ENCODE data around the gene PNKD. TPM values are rescaled to one million over a fixed set of nuclear protein-coding genes. Genes with fewer than 3 reads are reported as not detected.
A peak's percentile ranks its signal among the peaks of the same experiment; 100 is the strongest.

Gene PNKD
- total and polyA plus RNA-seq, 10 of the 15 experiments (the other 5 are each of a cell fraction or from before 2014, with no cell fraction given) = 27.2 to 106 (median 61.3) TPM

DNA sequence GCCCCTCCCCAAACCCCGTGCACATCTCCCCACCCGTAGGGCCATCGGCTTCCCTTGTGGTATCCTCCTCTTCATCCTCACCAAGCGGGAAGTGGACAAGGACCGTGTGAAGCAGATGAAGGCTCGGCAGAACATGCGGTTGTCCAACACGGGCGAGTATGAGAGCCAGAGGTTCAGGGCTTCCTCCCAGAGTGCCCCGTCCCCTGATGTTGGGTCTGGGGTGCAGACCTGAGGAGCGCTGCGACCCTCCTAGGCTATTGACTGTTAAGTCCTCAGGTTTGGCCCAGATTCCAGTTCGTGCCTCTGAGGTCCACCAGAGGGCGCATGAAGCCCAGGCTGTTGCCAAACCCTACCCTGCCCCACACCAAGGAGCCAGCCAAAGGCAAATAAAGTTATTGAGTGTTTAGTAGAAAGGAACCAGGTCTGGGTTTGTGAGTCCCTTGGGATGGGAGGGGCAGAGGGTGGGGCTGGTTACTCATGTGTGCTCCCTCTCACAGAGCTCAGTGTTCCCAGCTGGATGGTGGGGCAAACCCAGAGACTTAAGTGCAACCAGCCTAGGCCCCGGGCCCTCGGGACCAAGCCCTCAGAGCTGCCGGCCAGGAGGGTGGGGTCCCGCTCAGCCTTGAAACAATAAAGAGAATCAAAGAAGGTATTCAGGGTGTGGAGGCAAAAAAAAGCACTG lies 2.4 kb downstream of the PNKD start:
- Histone ChIP-seq H3K4me1 (ENCODE audit: control insufficient read depth, insufficient read depth, low read length) (peaks cover 18% of the 10 kb centered on the region), H4K20me1 (ENCODE audit: control insufficient read depth, insufficient read depth) (no peaks in the 10 kb centered on the region), H3K9me3 (replicated peaks; ENCODE audit: control insufficient read depth, insufficient read depth, low read length) (no peaks in the 10 kb centered on the region), H3K27me3 (replicated peaks in 1 of 2; ENCODE audit: control insufficient read depth in 2 of 2, insufficient read depth in 2 of 2, low read length in 1 of 2) (no peaks in the 10 kb centered on the region), H3K79me2 (ENCODE audit: control insufficient read depth, insufficient read depth, low read length) (peaks cover 19% of the 10 kb centered on the region), H3K9ac (ENCODE audit: control insufficient read depth, insufficient read depth, low read length) (no peak overlapping the region), H3K36me3 (ENCODE audit: control insufficient read depth in 2 of 2, insufficient read depth in 2 of 2, low read length in 1 of 2) (peaks cover 21 to 25% of the 10 kb centered on the region in 2 experiments), H3K27ac (ENCODE audit: control insufficient read depth, insufficient read depth) (no peak overlapping the region), H2AFZ (ENCODE audit: control insufficient read depth, low read depth, low read length) (no peak overlapping the region), H3K4me3 (no peak overlapping the region), H3K4me2 (ENCODE audit: control insufficient read depth, insufficient read depth) (peak overlapping the region; percentile 90; the same call in 1 of the 2 replicates)
- ATAC-seq (peak; percentile 56), FAIRE-seq (peak; percentile 83), DNase-seq (ENCODE audit: low read depth, low spot score) (peak; percentile 59)
- ChIA-PET POLR2A (interaction anchor here (0.9 to 6.8 kb wide), 6 partner anchors 14 to 125 kb away, joined by 3 to 84 read pairs (median 8); partner anchors contain the start of gene TMBIM1), RAD21 (ENCODE audit: unreplicated experiment) (interaction anchor here (0.6 to 7.3 kb wide), 23 partner anchors 12 to 388 kb away, joined by 3 to 141 read pairs (median 4); partner anchors contain the start of genes ARPC2, CATIP and TMBIM1), SMC1A (ENCODE audit: uncharacterized antibody, unreplicated experiment) (interaction anchor here (0.7 to 7.6 kb wide), 13 partner anchors 16 to 242 kb away, joined by 3 to 194 read pairs (median 4); partner anchors contain the start of genes CATIP and TMBIM1), CTCF (interaction anchor here (0.6 to 7.0 kb wide), 24 partner anchors 12 to 244 kb away, joined by 3 to 154 read pairs (median 6); partner anchors contain the start of genes CATIP, GPBAR1 and TMBIM1)
- intact Hi-C loops (cut with micrococcal nuclease; ENCODE audit: unreplicated experiment) (loop anchor here (1.0 to 5.0 kb wide), 5 partner anchors 14 to 295 kb away; partner anchors contain the start of genes CATIP, CNOT9 and USP37), in situ Hi-C loops (cut with MboI) (no loop called here)
- BruUV-seq (replicated peaks) = no TSS peak
- WGBS (ENCODE audit: insufficient coverage, insufficient replicate concordance, low lambda C conversion rate, missing lambda C conversion rate) = 17% methylated on average over 16 of the region's 18 CpGs
- TF ChIP-seq, protein P1, sequence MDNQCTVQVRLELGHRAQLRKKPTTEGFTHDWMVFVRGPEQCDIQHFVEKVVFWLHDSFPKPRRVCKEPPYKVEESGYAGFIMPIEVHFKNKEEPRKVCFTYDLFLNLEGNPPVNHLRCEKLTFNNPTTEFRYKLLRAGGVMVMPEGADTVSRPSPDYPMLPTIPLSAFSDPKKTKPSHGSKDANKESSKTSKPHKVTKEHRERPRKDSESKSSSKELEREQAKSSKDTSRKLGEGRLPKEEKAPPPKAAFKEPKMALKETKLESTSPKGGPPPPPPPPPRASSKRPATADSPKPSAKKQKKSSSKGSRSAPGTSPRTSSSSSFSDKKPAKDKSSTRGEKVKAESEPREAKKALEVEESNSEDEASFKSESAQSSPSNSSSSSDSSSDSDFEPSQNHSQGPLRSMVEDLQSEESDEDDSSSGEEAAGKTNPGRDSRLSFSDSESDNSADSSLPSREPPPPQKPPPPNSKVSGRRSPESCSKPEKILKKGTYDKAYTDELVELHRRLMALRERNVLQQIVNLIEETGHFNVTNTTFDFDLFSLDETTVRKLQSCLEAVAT (IDR thresholded peaks at IDR 0.05) = no peak
- no peak for TF ChIP-seq CBFB (IDR thresholded peaks at IDR 0.05; ENCODE audit: low read depth)
- TF ChIP-seq RAD21 (IDR thresholded peaks at IDR 0.05; ENCODE audit: insufficient read depth, low read depth, low read length) = peak; percentile 97
- no peak for TF ChIP-seq HCFC1 (IDR thresholded peaks at IDR 0.05; ENCODE audit: low read length)
- TF ChIP-seq, protein P2, sequence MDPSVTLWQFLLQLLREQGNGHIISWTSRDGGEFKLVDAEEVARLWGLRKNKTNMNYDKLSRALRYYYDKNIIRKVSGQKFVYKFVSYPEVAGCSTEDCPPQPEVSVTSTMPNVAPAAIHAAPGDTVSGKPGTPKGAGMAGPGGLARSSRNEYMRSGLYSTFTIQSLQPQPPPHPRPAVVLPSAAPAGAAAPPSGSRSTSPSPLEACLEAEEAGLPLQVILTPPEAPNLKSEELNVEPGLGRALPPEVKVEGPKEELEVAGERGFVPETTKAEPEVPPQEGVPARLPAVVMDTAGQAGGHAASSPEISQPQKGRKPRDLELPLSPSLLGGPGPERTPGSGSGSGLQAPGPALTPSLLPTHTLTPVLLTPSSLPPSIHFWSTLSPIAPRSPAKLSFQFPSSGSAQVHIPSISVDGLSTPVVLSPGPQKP (IDR thresholded peaks at IDR 0.05; ENCODE audit: low read depth, low read length) = peak; percentile 29; the same call in 1 of the 2 replicates
- TF ChIP-seq, protein P3, sequence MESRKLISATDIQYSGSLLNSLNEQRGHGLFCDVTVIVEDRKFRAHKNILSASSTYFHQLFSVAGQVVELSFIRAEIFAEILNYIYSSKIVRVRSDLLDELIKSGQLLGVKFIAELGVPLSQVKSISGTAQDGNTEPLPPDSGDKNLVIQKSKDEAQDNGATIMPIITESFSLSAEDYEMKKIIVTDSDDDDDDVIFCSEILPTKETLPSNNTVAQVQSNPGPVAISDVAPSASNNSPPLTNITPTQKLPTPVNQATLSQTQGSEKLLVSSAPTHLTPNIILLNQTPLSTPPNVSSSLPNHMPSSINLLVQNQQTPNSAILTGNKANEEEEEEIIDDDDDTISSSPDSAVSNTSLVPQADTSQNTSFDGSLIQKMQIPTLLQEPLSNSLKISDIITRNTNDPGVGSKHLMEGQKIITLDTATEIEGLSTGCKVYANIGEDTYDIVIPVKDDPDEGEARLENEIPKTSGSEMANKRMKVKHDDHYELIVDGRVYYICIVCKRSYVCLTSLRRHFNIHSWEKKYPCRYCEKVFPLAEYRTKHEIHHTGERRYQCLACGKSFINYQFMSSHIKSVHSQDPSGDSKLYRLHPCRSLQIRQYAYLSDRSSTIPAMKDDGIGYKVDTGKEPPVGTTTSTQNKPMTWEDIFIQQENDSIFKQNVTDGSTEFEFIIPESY (IDR thresholded peaks at IDR 0.05) = no peak
- TF ChIP-seq BHLHE40 (IDR thresholded peaks at IDR 0.05; ENCODE audit: borderline replicate concordance in 1 of 2, low read depth in 2 of 2, low read length in 1 of 2) = 0 out of 4 replicates have a peak, but pooled peaks of 1 of the 2 experiments have one; percentile 14
- no peak for TF ChIP-seq CEBPB (IDR thresholded peaks at IDR 0.05; ENCODE audit: borderline replicate concordance in 1 of 2, low read depth in 2 of 2, low read length in 2 of 2)
- TF ChIP-seq, protein P4, sequence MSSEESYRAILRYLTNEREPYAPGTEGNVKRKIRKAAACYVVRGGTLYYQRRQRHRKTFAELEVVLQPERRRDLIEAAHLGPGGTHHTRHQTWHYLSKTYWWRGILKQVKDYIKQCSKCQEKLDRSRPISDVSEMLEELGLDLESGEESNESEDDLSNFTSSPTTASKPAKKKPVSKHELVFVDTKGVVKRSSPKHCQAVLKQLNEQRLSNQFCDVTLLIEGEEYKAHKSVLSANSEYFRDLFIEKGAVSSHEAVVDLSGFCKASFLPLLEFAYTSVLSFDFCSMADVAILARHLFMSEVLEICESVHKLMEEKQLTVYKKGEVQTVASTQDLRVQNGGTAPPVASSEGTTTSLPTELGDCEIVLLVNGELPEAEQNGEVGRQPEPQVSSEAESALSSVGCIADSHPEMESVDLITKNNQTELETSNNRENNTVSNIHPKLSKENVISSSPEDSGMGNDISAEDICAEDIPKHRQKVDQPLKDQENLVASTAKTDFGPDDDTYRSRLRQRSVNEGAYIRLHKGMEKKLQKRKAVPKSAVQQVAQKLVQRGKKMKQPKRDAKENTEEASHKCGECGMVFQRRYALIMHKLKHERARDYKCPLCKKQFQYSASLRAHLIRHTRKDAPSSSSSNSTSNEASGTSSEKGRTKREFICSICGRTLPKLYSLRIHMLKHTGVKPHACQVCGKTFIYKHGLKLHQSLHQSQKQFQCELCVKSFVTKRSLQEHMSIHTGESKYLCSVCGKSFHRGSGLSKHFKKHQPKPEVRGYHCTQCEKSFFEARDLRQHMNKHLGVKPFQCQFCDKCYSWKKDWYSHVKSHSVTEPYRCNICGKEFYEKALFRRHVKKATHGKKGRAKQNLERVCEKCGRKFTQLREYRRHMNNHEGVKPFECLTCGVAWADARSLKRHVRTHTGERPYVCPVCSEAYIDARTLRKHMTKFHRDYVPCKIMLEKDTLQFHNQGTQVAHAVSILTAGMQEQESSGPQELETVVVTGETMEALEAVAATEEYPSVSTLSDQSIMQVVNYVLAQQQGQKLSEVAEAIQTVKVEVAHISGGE (CRISPR knock-in tag; IDR thresholded peaks at IDR 0.05) = no peak
- TF ChIP-seq RCOR1 (conservative IDR thresholded peaks at IDR 0.05; ENCODE audit: low read depth, low read length) = 0 out of 2 replicates have a peak, but pooled peaks have one; percentile 63
- TF ChIP-seq TBL1XR1 (IDR thresholded peaks at IDR 0.05; ENCODE audit: low read depth, low read length) = 0 out of 2 replicates have a peak, but pooled peaks have one; percentile 27
- TF ChIP-seq RUNX3 (IDR thresholded peaks at IDR 0.05; ENCODE audit: low read length) = 0 out of 2 replicates have a peak, but pooled peaks have one; percentile 39
- no peak for TF ChIP-seq NFYB (IDR thresholded peaks at IDR 0.05; ENCODE audit: insufficient read depth, low read depth, low read length)
